HEK293 (cell line): ENCODE results near the gene HPF1.

ENCODE experiments used
- CTCF ChIA-PET: fragments of 350-600 bp; formaldehyde crosslinking; extraction: SDS; loops from one replicate; lab custom pipeline; 2021; ENCODE audit warnings: antibody characterized with exemption; lab: Yijun Ruan, JAX
- POLR2A ChIA-PET: fragments of 300-600 bp; formaldehyde crosslinking; extraction: SDS; loops from one replicate; lab custom pipeline; 2020; ENCODE audit warnings: antibody characterized with exemption, inconsistent platforms; lab: Yijun Ruan, JAX
- H3K27ac ChIP-seq: fragments of 200-500 bp; sonication (Bioruptor generic); 2 replicates; pipeline ENCODE4 v1.5.1; 2014; ENCODE audit warnings: low read depth, low read length, control low read depth, inconsistent platforms; ENCODE audit errors: extremely low read depth
- H3K36me3 ChIP-seq, 2 experiments: fragments of 200-500 bp in 1 of 2; sonication (Bioruptor generic) in 1 of 2; 1 replicate in 1 of 2; 2 replicates in 1 of 2; pipeline ENCODE4 v1.5.1; 2014 to 2017; ENCODE audit warnings: inconsistent platforms in 2 of 2, low read length in 2 of 2; ENCODE audit not compliant: control insufficient read depth in 2 of 2, insufficient read depth in 1 of 2
- H3K4me1 ChIP-seq: fragments of 200-500 bp; sonication (Bioruptor generic); 2 replicates; pipeline ENCODE4 v1.5.1; 2014; ENCODE audit warnings: mild to moderate bottlenecking, low read length, inconsistent platforms; ENCODE audit not compliant: control insufficient read depth, insufficient read depth
- H3K4me3 ChIP-seq: 2 replicates; pipeline ENCODE4 v1.5.1; 2011; ENCODE audit warnings: low read depth, mild to moderate bottlenecking, control low read depth, low read length, moderate library complexity
- H3K9me3 ChIP-seq: fragments of 200-500 bp; sonication (Bioruptor generic); 2 replicates; pipeline ENCODE4 v1.5.1; 2014; ENCODE audit warnings: low read depth, low read length, inconsistent platforms; ENCODE audit not compliant: control insufficient read depth, insufficient read depth
- KLF9 ChIP-seq: fragments of 450-650 bp; formaldehyde crosslinking; IDR thresholded peaks from 2 replicates; pipeline ENCODE4 v1.5.1; 2016; ENCODE audit warnings: missing biosample characterization, missing genetic modification characterization, low read depth
- PRDM4 ChIP-seq: fragments of 450-650 bp; formaldehyde crosslinking; IDR thresholded peaks from 2 replicates; pipeline ENCODE4 v1.5.1; 2017; ENCODE audit warnings: missing biosample characterization, missing genetic modification characterization
- SP7 ChIP-seq: fragments of 450-650 bp; formaldehyde crosslinking; IDR thresholded peaks from 2 replicates; pipeline ENCODE4 v1.5.1; 2016; ENCODE audit warnings: missing biosample characterization, missing genetic modification characterization
- ZBTB44 ChIP-seq: fragments of 450-650 bp; IDR thresholded peaks from 2 replicates; pipeline ENCODE4 v1.5.1; 2018; ENCODE audit warnings: missing biosample characterization, mild to moderate bottlenecking, missing genetic modification characterization
- ZNF211 ChIP-seq: fragments of 450-650 bp; formaldehyde crosslinking; IDR thresholded peaks from 2 replicates; pipeline ENCODE4 v1.5.1; 2016; ENCODE audit warnings: low read depth, missing biosample characterization, missing genetic modification characterization
- ZNF366 ChIP-seq: fragments of 450-650 bp; formaldehyde crosslinking; conservative IDR thresholded peaks from 2 replicates; pipeline ENCODE4 v1.5.1; 2016; ENCODE audit warnings: missing biosample characterization, missing genetic modification characterization
- ZNF416 ChIP-seq: fragments of 450-650 bp; formaldehyde crosslinking; IDR thresholded peaks from 2 replicates; pipeline ENCODE4 v1.5.1; 2016; ENCODE audit warnings: missing biosample characterization, missing genetic modification characterization
- ZNF426 ChIP-seq: fragments of 450-650 bp; formaldehyde crosslinking; IDR thresholded peaks from 2 replicates; pipeline ENCODE4 v1.5.1; 2017; ENCODE audit warnings: missing biosample characterization, missing genetic modification characterization, mild to moderate bottlenecking, inconsistent platforms, moderate library complexity
- ZNF561 ChIP-seq: fragments of 450-650 bp; IDR thresholded peaks from 2 replicates; pipeline ENCODE4 v1.5.1; 2018; ENCODE audit warnings: missing biosample characterization, missing genetic modification characterization, borderline replicate concordance
- ZNF654 ChIP-seq: fragments of 450-650 bp; formaldehyde crosslinking; IDR thresholded peaks from 2 replicates; pipeline ENCODE4 v1.5.1; 2016; ENCODE audit warnings: low read depth, missing biosample characterization, missing genetic modification characterization
- ZNF701 ChIP-seq: fragments of 450-650 bp; formaldehyde crosslinking; IDR thresholded peaks from 2 replicates; pipeline ENCODE4 v1.5.1; 2016; ENCODE audit warnings: missing biosample characterization, missing genetic modification characterization
- ZNF837 ChIP-seq: fragments of 450-650 bp; formaldehyde crosslinking; IDR thresholded peaks from 2 replicates; pipeline ENCODE4 v1.5.1; 2016; ENCODE audit warnings: missing biosample characterization, missing genetic modification characterization
- TF ChIP-seq, protein P1 (sequence below): fragments of 450-650 bp; formaldehyde crosslinking; IDR thresholded peaks from 2 replicates; pipeline ENCODE4 v1.5.1; 2016; ENCODE audit warnings: missing biosample characterization, missing genetic modification characterization

Gene HPF1

GRCh38 chr4:169724260-169724659, 33.5 kb downstream of the HPF1 start:
- Histone ChIP-seq H3K4me1 (no peaks in the 10 kb centered on the region), H3K4me3 (no peak overlapping the region), H3K9me3 (no peaks in the 10 kb centered on the region), H3K27ac (no peak overlapping the region), H3K36me3 (peaks cover 0 to 24% of the 10 kb centered on the region in 2 experiments; a peak in 2 of 3 replicates)
- TF ChIP-seq ZNF561 (tag by site-specific recombination), result no peak
- no peak for TF ChIP-seq ZNF701 (tag by site-specific recombination)
- POLR2A ChIA-PET, result no interaction called here
- CTCF ChIA-PET, result interaction anchor here (1.3 kb wide), 1 partner anchor 111 kb away, joined by 4 read pairs; the partner anchor contains the start of gene NEK1

- no peak overlapping the region for H3K4me3 ChIP-seq
- no peaks in the 10 kb centered on the region for H3K4me1 ChIP-seq
- ChIA-PET CTCF (interaction anchor here (0.8 to 2.5 kb wide), 3 partner anchors 21 to 110 kb away, joined by 3 to 14 read pairs (median 3); partner anchors contain the start of gene NEK1), POLR2A (interaction anchor here (0.7 kb wide), 1 partner anchor 102 kb away, joined by 5 read pairs; no protein-coding TSS in a partner anchor)
- peaks cover 0 to 20% of the 10 kb centered on the region in 2 experiments; a peak in 2 of 3 replicates for H3K36me3 ChIP-seq
- peak; percentile 26 for TF ChIP-seq ZNF654 (tag by site-specific recombination)
- no peak for TF ChIP-seq ZNF426 (tag by site-specific recombination)
- H3K9me3 ChIP-seq, result no peaks in the 10 kb centered on the region
- no peak overlapping the region for H3K27ac ChIP-seq
These were observed 34.4 kb downstream of the HPF1 start for GRCh38 chr4:169723207-169723965.

DNA sequence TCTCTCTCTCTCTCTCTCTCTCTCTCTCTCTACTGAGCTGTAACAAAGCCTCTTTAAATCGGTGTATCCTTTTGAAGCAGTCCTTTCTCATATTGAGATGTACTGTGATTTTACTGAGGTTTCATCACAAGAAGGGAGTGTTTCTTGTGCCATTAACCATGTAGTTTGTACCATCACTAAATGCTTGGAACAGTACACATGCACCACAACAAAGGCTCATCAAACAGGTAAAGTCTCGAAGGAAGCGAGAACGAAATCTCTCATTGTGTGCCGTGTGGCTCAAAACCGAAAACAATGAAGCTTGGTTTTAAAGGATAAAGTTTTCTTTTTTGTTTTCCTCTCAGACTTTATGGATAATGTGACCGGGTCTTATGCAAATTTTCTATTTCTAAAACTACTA, 37.2 kb downstream of the HPF1 start:
- Histone ChIP-seq H3K27ac (no peak overlapping the region), H3K36me3 (peaks cover 0 to 14% of the 10 kb centered on the region in 2 experiments; a peak in 1 of 3 replicates), H3K4me1 (no peaks in the 10 kb centered on the region), H3K4me3 (no peak overlapping the region)
- ChIA-PET POLR2A (no interaction called here), CTCF (no interaction called here)
- no peak for TF ChIP-seq PRDM4 (tag by site-specific recombination)
- TF ChIP-seq ZBTB44, result no peak
- TF ChIP-seq SP7 (tag by site-specific recombination), result no peak
- no peak for TF ChIP-seq KLF9 (tag by site-specific recombination)
- TF ChIP-seq, protein P1, sequence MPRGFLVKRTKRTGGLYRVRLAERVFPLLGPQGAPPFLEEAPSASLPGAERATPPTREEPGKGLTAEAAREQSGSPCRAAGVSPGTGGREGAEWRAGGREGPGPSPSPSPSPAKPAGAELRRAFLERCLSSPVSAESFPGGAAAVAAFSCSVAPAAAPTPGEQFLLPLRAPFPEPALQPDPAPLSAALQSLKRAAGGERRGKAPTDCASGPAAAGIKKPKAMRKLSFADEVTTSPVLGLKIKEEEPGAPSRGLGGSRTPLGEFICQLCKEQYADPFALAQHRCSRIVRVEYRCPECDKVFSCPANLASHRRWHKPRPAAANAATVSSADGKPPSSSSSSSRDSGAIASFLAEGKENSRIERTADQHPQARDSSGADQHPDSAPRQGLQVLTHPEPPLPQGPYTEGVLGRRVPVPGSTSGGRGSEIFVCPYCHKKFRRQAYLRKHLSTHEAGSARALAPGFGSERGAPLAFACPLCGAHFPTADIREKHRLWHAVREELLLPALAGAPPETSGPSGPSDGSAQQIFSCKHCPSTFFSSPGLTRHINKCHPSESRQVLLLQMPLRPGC (tag by site-specific recombination), result no peak
- TF ChIP-seq ZNF366, result no peak
- TF ChIP-seq ZNF211, result no peak
- no peak for TF ChIP-seq ZNF416 (tag by site-specific recombination)
- no peak for TF ChIP-seq ZNF837 (tag by site-specific recombination)
- TF ChIP-seq, all 188 proteins: peak for 0
- H3K9me3 ChIP-seq, result no peaks in the 10 kb centered on the region
